HCT116 (cell line): ENCODE results near the gene PEMT. TPM values are rescaled to one million over a fixed set of nuclear protein-coding genes. Genes with fewer than 3 reads are reported as not detected.

Source experiments
- ATAC-seq: fragments of 200-7000 bp; cut with Tn5 transposase; 2 replicates; pipeline ENCODE4 v1.9.1; 2020; ENCODE audit warnings: mild to moderate bottlenecking, moderate library complexity
- BruUV-seq: library from RNA; stranded (reverse); fragments of 400-500 nt; replicated peaks from 2 replicates; lab custom pipeline; 2021; lab: Mats Ljungman, UMichigan
- CTCF ChIA-PET: fragments of 300-600 bp; sonication (Branson Sonifier 250); formaldehyde crosslinking; loops from one replicate; lab custom pipeline; 2021; ENCODE audit warnings: antibody characterized with exemption; lab: Charles Lee
- POLR2A ChIA-PET: fragments of 300-600, 350-600 bp; sonication (Branson Sonifier 250); formaldehyde crosslinking; loops from one replicate; lab custom pipeline; 2021; ENCODE audit warnings: antibody characterized with exemption; lab: Charles Lee
- RAD21 ChIA-PET, 2 experiments: fragments of 300-600 bp; sonication (Branson Sonifier 250); formaldehyde crosslinking; loops; one replicate each; lab custom pipeline; 2023; ENCODE audit warnings: low total read pairs in 2 of 2; ENCODE audit not compliant: uncharacterized antibody in 2 of 2, unreplicated experiment in 2 of 2, low non-redundant PET in 1 of 2; lab: Charles Lee
- DNase-seq: peaks from one replicate; pipeline ENCODE4 v3.0.0-alpha.2; 2010; ENCODE audit warnings: low read depth, low spot score
- H2AFZ ChIP-seq: fragments of 200-600 bp; shearing (Covaris generic), sonication (generic); 2 replicates; pipeline ENCODE4 v1.6.1; 2017; ENCODE audit warnings: low read depth, mixed run types, mixed read lengths, antibody characterized with exemption, low read length; ENCODE audit not compliant: poor library complexity, severe bottlenecking
- H3K27ac ChIP-seq: 2 replicates; pipeline ENCODE4 v1.5.1; 2012; ENCODE audit warnings: low read depth, low read length
- H3K27me3 ChIP-seq: fragments of 200-600 bp; sonication (generic); 2 replicates; pipeline ENCODE4 v1.6.1; 2016; ENCODE audit warnings: mixed run types, low read length, mixed read lengths; ENCODE audit not compliant: insufficient read depth
- H3K36me3 ChIP-seq, 2 experiments: fragments of 200-500 bp in 1 of 2; fragments of 200-600 bp in 1 of 2; sonication (Bioruptor generic) in 1 of 2; sonication (generic) in 1 of 2; 2 replicates each; pipeline versions ENCODE4 v1.5.1 to v1.6.1; 2014 to 2016; ENCODE audit warnings: low read length in 2 of 2, inconsistent platforms in 1 of 2, mixed read lengths in 1 of 2, mixed run types in 1 of 2; ENCODE audit not compliant: insufficient read depth in 2 of 2, control insufficient read depth in 1 of 2
- H3K4me1 ChIP-seq, 2 experiments: fragments of 200-600 bp in 1 of 2; sonication (generic) in 1 of 2; 2 replicates each; pipeline versions ENCODE4 v1.5.1 to v1.6.1; 2012 to 2017; ENCODE audit warnings: low read length in 2 of 2, inconsistent platforms in 1 of 2, mild to moderate bottlenecking in 1 of 2, mixed read lengths in 1 of 2, mixed run types in 1 of 2, moderate library complexity in 1 of 2; ENCODE audit not compliant: insufficient read depth in 2 of 2, control insufficient read depth in 1 of 2
- H3K4me2 ChIP-seq: fragments of 200-600 bp; sonication (generic); 2 replicates; pipeline ENCODE4 v1.6.1; 2017; ENCODE audit warnings: mixed run types, low read length, mixed read lengths
- H3K4me3 ChIP-seq, 2 experiments: fragments of 200-600 bp in 1 of 2; sonication (generic) in 1 of 2; replicated peaks in 1 of 2; 2 replicates each; pipeline ENCODE4 v1.5.1; 2011 to 2016; ENCODE audit warnings: low read length in 2 of 2, control low read depth in 1 of 2, low read depth in 1 of 2, mild to moderate bottlenecking in 1 of 2, mixed read lengths in 1 of 2, mixed run types in 1 of 2
- H3K79me2 ChIP-seq: fragments of 200-600 bp; sonication (generic); 2 replicates; pipeline ENCODE4 v1.6.1; 2017; ENCODE audit warnings: mild to moderate bottlenecking, mixed run types, low read length, moderate library complexity, mixed read lengths; ENCODE audit not compliant: insufficient read depth
- H3K9ac ChIP-seq: fragments of 200-600 bp; sonication (generic); 2 replicates; pipeline ENCODE4 v1.6.1; 2016; ENCODE audit warnings: low read length, mixed read lengths
- H3K9me2 ChIP-seq: fragments of 200-600 bp; sonication (generic), shearing (Covaris generic); 2 replicates; pipeline ENCODE4 v1.6.1; 2017; ENCODE audit warnings: mixed run types, mild to moderate bottlenecking, moderate library complexity; ENCODE audit not compliant: insufficient read depth
- H3K9me3 ChIP-seq, 2 experiments: fragments of 200-500 bp in 1 of 2; fragments of 200-600 bp in 1 of 2; sonication (Bioruptor generic) in 1 of 2; sonication (generic) in 1 of 2; 2 replicates each; pipeline ENCODE4 v1.6.1; 2014 to 2017; ENCODE audit warnings: low read length in 2 of 2, mixed read lengths in 2 of 2, inconsistent platforms in 1 of 2, low read depth in 1 of 2, mild to moderate bottlenecking in 1 of 2, mixed run types in 1 of 2, moderate library complexity in 1 of 2; ENCODE audit not compliant: control insufficient read depth in 1 of 2, insufficient read depth in 1 of 2
- H4K20me1 ChIP-seq: fragments of 200-600 bp; sonication (generic), shearing (Covaris generic); 2 replicates; pipeline ENCODE4 v1.6.1; 2017; ENCODE audit warnings: mixed run types, mild to moderate bottlenecking, moderate library complexity; ENCODE audit not compliant: insufficient read depth
- CBX3 ChIP-seq: IDR thresholded peaks from 2 replicates; pipeline ENCODE4 v1.6.1; 2012; ENCODE audit warnings: low read depth
- CEBPB ChIP-seq: IDR thresholded peaks from 2 replicates; pipeline ENCODE4 v1.6.1; 2012; ENCODE audit warnings: low read depth
- EGR1 ChIP-seq: IDR thresholded peaks from 2 replicates; pipeline ENCODE4 v1.6.1; 2012; ENCODE audit warnings: low read depth
- ELF1 ChIP-seq: IDR thresholded peaks from 2 replicates; pipeline ENCODE4 v1.6.1; 2012; ENCODE audit warnings: low read depth, borderline replicate concordance
- EZH2phosphoT487 ChIP-seq: fragments of 200-600 bp; IDR thresholded peaks from 2 replicates; pipeline ENCODE4 v1.6.1; 2018; ENCODE audit warnings: antibody characterized with exemption, borderline replicate concordance
- FOSL1 ChIP-seq: IDR thresholded peaks from 2 replicates; pipeline ENCODE4 v1.6.1; 2012; ENCODE audit warnings: low read depth
- JUND ChIP-seq: IDR thresholded peaks from 2 replicates; pipeline ENCODE4 v1.6.1; 2012
- POLR2A ChIP-seq: IDR thresholded peaks from 2 replicates; pipeline ENCODE4 v1.7.0; 2011; ENCODE audit warnings: borderline replicate concordance; ENCODE audit not compliant: insufficient read depth, insufficient read length; ENCODE audit errors: extremely low read depth
- RAD21 ChIP-seq: IDR thresholded peaks from 2 replicates; pipeline ENCODE4 v1.6.1; 2012; ENCODE audit warnings: low read depth, mild to moderate bottlenecking
- SIN3A ChIP-seq: IDR thresholded peaks from 2 replicates; pipeline ENCODE4 v1.6.1; 2012; ENCODE audit warnings: low read depth
- SRF ChIP-seq: IDR thresholded peaks from 2 replicates; pipeline ENCODE4 v1.6.1; 2012; ENCODE audit warnings: low read depth
- TCF7L2 ChIP-seq: IDR thresholded peaks from 2 replicates; pipeline ENCODE4 v1.7.0; 2011; ENCODE audit warnings: borderline replicate concordance, inconsistent platforms; ENCODE audit not compliant: insufficient read depth, insufficient read length; ENCODE audit errors: extremely low read depth
- YY1 ChIP-seq: IDR thresholded peaks from 2 replicates; pipeline ENCODE4 v1.6.1; 2011; ENCODE audit warnings: low read length, low read depth, moderate library complexity, mild to moderate bottlenecking; ENCODE audit not compliant: insufficient replicate concordance; ENCODE audit errors: extremely low read depth
- intact Hi-C: fragments of 100-400 bp; cut with micrococcal nuclease; formaldehyde crosslinking; loops from 2 replicates; pipeline ENCODE4 v1.10.0; 2022
- total RNA-seq: library from RNA; stranded (reverse); gene quantifications from one replicate; pipeline ENCODE4 v1.2.1, GENCODE V29; 2021; ENCODE audit not compliant: unreplicated experiment
- TF ChIP-seq, protein P1 (sequence below): IDR thresholded peaks from 2 replicates; pipeline ENCODE4 v1.6.1; 2012
- TF ChIP-seq, protein P2 (sequence below), 3 experiments: fragments of 200-600 bp in 1 of 3; sonication (generic) in 1 of 3; IDR thresholded peaks in 2 of 3; conservative IDR thresholded peaks in 1 of 3; 2 replicates each; pipeline ENCODE4 v1.5.1; 2012 to 2017; ENCODE audit warnings: low read depth in 2 of 3, low read length in 2 of 3, antibody characterized with exemption in 1 of 3, borderline replicate concordance in 1 of 3, control low read depth in 1 of 3, mild to moderate bottlenecking in 1 of 3, mixed read lengths in 1 of 3, mixed run types in 1 of 3, moderate library complexity in 1 of 3; ENCODE audit not compliant: insufficient read depth in 1 of 3
- TF ChIP-seq, protein P3 (sequence below): IDR thresholded peaks from 2 replicates; pipeline ENCODE4 v1.6.1; 2011; ENCODE audit warnings: mild to moderate bottlenecking, low read length, moderate library complexity; ENCODE audit not compliant: insufficient replicate concordance; ENCODE audit errors: extremely low read depth

The PEMT gene
- total RNA-seq, 1 experiment from 2014 or later, result 52.1 TPM

DNA sequence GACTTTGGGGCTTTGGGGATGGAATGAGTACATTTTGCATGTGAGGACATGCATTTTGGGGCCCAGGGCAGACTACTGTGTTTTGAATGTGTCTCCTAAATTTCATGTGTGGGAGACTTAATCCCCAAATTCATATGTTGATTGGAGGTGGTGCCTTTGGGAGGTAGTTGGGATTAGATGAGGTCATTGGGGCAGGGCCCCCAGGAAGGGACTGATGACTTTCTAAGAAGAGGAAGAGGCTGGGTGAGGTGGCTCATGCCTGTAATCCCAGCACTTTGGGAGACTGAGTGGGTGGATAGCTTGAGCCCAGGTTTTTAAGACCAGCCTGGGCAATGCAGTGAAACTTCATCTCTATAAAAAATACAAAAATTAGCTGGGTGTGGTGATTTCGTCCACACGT lies 47.0 kb upstream of the PEMT start:
- no peaks in the 10 kb centered on the region for H3K9me3 ChIP-seq

DNA sequence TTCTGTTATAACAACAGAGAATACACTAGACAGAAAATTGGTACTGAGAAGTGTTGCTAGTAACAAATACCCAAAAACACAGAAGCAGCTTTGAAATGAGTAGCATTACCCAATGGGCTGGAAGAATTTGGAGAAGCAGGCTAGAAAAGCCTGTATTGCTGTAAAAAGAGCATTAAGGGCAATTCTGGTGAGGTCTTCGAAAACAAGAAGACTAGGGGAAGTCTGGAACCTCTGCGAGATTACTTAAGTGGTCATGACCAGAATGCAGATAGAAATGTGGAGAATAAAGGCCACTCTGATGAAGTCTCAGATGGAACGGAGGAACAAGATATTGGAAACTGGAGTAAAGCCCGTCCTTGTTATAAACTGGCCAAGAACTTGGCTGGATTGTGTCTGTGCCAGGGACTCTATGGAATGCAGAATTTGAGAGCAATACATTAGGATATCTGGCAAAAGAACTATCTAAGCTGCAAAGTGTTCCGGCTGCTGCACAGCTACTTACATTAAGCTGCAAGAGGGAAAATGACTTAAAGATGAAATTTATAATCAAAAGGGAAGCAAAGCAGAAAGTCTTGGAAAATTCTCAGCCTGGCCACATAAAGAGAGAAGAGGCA lies 44.9 kb upstream of the PEMT start:
- POLR2A ChIA-PET, result no interaction called here
- TF ChIP-seq POLR2A, result no peak
- no peak for TF ChIP-seq ELF1
- no peak for TF ChIP-seq RAD21
- TF ChIP-seq, protein P1, sequence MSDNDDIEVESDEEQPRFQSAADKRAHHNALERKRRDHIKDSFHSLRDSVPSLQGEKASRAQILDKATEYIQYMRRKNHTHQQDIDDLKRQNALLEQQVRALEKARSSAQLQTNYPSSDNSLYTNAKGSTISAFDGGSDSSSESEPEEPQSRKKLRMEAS, result no peak
- no peak for TF ChIP-seq JUND
- TF ChIP-seq EZH2phosphoT487, result no peak
- no peak for TF ChIP-seq FOSL1
- no peak for TF ChIP-seq EGR1
- no peak for TF ChIP-seq SIN3A
- TF ChIP-seq CEBPB, result no peak
- no peak for TF ChIP-seq CBX3
- TF ChIP-seq YY1, result no peak
- TF ChIP-seq, protein P2, sequence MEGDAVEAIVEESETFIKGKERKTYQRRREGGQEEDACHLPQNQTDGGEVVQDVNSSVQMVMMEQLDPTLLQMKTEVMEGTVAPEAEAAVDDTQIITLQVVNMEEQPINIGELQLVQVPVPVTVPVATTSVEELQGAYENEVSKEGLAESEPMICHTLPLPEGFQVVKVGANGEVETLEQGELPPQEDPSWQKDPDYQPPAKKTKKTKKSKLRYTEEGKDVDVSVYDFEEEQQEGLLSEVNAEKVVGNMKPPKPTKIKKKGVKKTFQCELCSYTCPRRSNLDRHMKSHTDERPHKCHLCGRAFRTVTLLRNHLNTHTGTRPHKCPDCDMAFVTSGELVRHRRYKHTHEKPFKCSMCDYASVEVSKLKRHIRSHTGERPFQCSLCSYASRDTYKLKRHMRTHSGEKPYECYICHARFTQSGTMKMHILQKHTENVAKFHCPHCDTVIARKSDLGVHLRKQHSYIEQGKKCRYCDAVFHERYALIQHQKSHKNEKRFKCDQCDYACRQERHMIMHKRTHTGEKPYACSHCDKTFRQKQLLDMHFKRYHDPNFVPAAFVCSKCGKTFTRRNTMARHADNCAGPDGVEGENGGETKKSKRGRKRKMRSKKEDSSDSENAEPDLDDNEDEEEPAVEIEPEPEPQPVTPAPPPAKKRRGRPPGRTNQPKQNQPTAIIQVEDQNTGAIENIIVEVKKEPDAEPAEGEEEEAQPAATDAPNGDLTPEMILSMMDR (IDR thresholded peaks at IDR 0.05 in 2 of 3, conservative IDR thresholded peaks at IDR 0.05 in 1 of 3; ENCODE audit: borderline replicate concordance in 1 of 3, insufficient read depth in 1 of 3, low read depth in 2 of 3, low read length in 2 of 3), result no peak
- no peak for TF ChIP-seq TCF7L2
- ATAC-seq (no peak), DNase-seq (no peak)
- Histone ChIP-seq H3K79me2 (no peaks in the 10 kb centered on the region), H3K36me3 (no peaks in the 10 kb centered on the region), H3K27me3 (no peaks in the 10 kb centered on the region), H3K4me2 (no peak overlapping the region), H2AFZ (no peak overlapping the region), H3K27ac (no peak overlapping the region), H3K9me3 (no peaks in the 10 kb centered on the region), H3K9me2 (no peaks in the 10 kb centered on the region), H3K9ac (no peak overlapping the region), H4K20me1 (no peaks in the 10 kb centered on the region), H3K4me1 (peaks cover 0 to 4% of the 10 kb centered on the region in 2 experiments; a peak in 1 of 4 replicates), H3K4me3 (no peak overlapping the region)
- RAD21 ChIA-PET, result no interaction called here
- CTCF ChIA-PET, result interaction anchor here (1.2 kb wide), 1 partner anchor 281 kb away, joined by 5 read pairs; no protein-coding TSS in a partner anchor
- BruUV-seq, result no TSS peak
- intact Hi-C loops, result no loop called here

More for the DNA sequence above, 47.0 kb upstream of the PEMT start:
- Histone ChIP-seq H3K4me3 (no peak overlapping the region), H3K36me3 (no peaks in the 10 kb centered on the region), H3K4me1 (peaks cover 0 to 5% of the 10 kb centered on the region in 2 experiments; a peak in 1 of 4 replicates), H4K20me1 (no peaks in the 10 kb centered on the region), H2AFZ (no peak overlapping the region), H3K4me2 (no peak overlapping the region), H3K9ac (no peak overlapping the region), H3K27me3 (no peaks in the 10 kb centered on the region), H3K79me2 (no peaks in the 10 kb centered on the region), H3K27ac (no peak overlapping the region), H3K9me2 (no peaks in the 10 kb centered on the region)
- TF ChIP-seq, protein P3, sequence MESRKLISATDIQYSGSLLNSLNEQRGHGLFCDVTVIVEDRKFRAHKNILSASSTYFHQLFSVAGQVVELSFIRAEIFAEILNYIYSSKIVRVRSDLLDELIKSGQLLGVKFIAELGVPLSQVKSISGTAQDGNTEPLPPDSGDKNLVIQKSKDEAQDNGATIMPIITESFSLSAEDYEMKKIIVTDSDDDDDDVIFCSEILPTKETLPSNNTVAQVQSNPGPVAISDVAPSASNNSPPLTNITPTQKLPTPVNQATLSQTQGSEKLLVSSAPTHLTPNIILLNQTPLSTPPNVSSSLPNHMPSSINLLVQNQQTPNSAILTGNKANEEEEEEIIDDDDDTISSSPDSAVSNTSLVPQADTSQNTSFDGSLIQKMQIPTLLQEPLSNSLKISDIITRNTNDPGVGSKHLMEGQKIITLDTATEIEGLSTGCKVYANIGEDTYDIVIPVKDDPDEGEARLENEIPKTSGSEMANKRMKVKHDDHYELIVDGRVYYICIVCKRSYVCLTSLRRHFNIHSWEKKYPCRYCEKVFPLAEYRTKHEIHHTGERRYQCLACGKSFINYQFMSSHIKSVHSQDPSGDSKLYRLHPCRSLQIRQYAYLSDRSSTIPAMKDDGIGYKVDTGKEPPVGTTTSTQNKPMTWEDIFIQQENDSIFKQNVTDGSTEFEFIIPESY, result no peak
- TF ChIP-seq SRF (no peak), ELF1 (no peak)
- DNase-seq (no peak), ATAC-seq (no peak)
- ChIA-PET RAD21 (no interaction called here), POLR2A (no interaction called here), CTCF (no interaction called here)
- no TSS peak for BruUV-seq
- intact Hi-C loops, result no loop called here
